KMS-11 (cell line): ENCODE results near the gene POU6F2.
"Not testable (repeated sequence)": the region's sequence is repeated elsewhere in the genome, so short reads cannot be mapped to it uniquely, and the experiment has no call there.

Experiments used
- H2AFZ ChIP-seq: fragments of 200-600 bp; sonication (generic); 2 replicates; pipeline ENCODE4 v1.6.1; 2016; ENCODE audit warnings: antibody characterized with exemption, mixed run types, low read depth
- H3K27ac ChIP-seq: fragments of 200-600 bp; sonication (generic); 2 replicates; pipeline ENCODE4 v1.6.1; 2016; ENCODE audit warnings: mild to moderate bottlenecking, mixed run types
- H3K27me3 ChIP-seq: fragments of 200-600 bp; sonication (generic); 2 replicates; pipeline ENCODE4 v1.6.1; 2017; ENCODE audit warnings: mild to moderate bottlenecking, low read depth, mixed run types, moderate library complexity; ENCODE audit not compliant: insufficient read depth
- H3K36me3 ChIP-seq: fragments of 200-600 bp; sonication (generic); 2 replicates; pipeline ENCODE4 v1.6.1; 2017; ENCODE audit warnings: mild to moderate bottlenecking, mixed run types; ENCODE audit not compliant: insufficient read depth
- H3K4me1 ChIP-seq: fragments of 200-600 bp; sonication (generic); 2 replicates; pipeline ENCODE4 v1.6.1; 2016; ENCODE audit warnings: mild to moderate bottlenecking, low read depth, mixed run types; ENCODE audit not compliant: poor library complexity, severe bottlenecking
- H3K4me2 ChIP-seq: fragments of 200-600 bp; sonication (generic); 2 replicates; pipeline ENCODE4 v1.7.0; 2016; ENCODE audit warnings: mild to moderate bottlenecking, mixed run types
- H3K4me3 ChIP-seq: fragments of 200-600 bp; sonication (generic); IDR thresholded peaks from 2 replicates; pipeline ENCODE4 v1.6.1; 2017; ENCODE audit warnings: low read depth, low read length, mixed read lengths; ENCODE audit not compliant: insufficient read depth
- H3K79me2 ChIP-seq: fragments of 200-600 bp; sonication (generic); 2 replicates; pipeline ENCODE4 v1.6.1; 2016; ENCODE audit warnings: low read depth, mixed run types; ENCODE audit not compliant: insufficient read depth
- H3K9ac ChIP-seq: fragments of 200-600 bp; sonication (generic); 2 replicates; pipeline ENCODE4 v1.6.1; 2016; ENCODE audit warnings: mild to moderate bottlenecking, mixed run types
- H4K20me1 ChIP-seq: fragments of 200-600 bp; sonication (generic); 2 replicates; pipeline ENCODE4 v1.6.1; 2016; ENCODE audit warnings: mild to moderate bottlenecking, mixed run types; ENCODE audit not compliant: insufficient read depth
- CTCF ChIP-seq: fragments of 200-600 bp; sonication (generic); conservative IDR thresholded peaks from 2 replicates; pipeline ENCODE4 v1.6.1; 2017; ENCODE audit warnings: low read depth, mild to moderate bottlenecking, antibody characterized with exemption, low read length, moderate library complexity, mixed read lengths

POU6F2 gene

GRCh38 chr7:39005036-39005435 lies 27.3 kb downstream of the POU6F2 start:
- Histone ChIP-seq H3K27ac (no peak overlapping the region), H3K4me1 (no peaks in the 10 kb centered on the region), H3K9ac (no peak overlapping the region), H2AFZ (no peak overlapping the region), H4K20me1 (no peaks in the 10 kb centered on the region), H3K79me2 (no peaks in the 10 kb centered on the region), H3K27me3 (no peaks in the 10 kb centered on the region), H3K4me3 (no peak overlapping the region), H3K4me2 (no peak overlapping the region), H3K36me3 (no peaks in the 10 kb centered on the region)
- no peak for TF ChIP-seq CTCF

- no peaks in the 10 kb centered on the region for H3K36me3 ChIP-seq
- no peaks in the 10 kb centered on the region for H4K20me1 ChIP-seq
- H3K27me3 ChIP-seq, result no peaks in the 10 kb centered on the region
- no peak overlapping the region for H3K4me2 ChIP-seq
- no peaks in the 10 kb centered on the region for H3K79me2 ChIP-seq
- TF ChIP-seq CTCF, result no peak
- H3K27ac ChIP-seq, result no peak overlapping the region
- H2AFZ ChIP-seq, result no peak overlapping the region
- H3K4me1 ChIP-seq, result no peaks in the 10 kb centered on the region
- H3K9ac ChIP-seq, result no peak overlapping the region
- no peak overlapping the region for H3K4me3 ChIP-seq
These were observed 27.8 kb downstream of the POU6F2 start for GRCh38 chr7:39005461-39005860.

GRCh38 chr7:39013049-39013939 lies 35.6 kb downstream of the POU6F2 start:
- not testable (repeated sequence) for H4K20me1 ChIP-seq, H3K4me1 ChIP-seq, H3K36me3 ChIP-seq, H3K4me2 ChIP-seq, H2AFZ ChIP-seq, H3K27ac ChIP-seq, H3K79me2 ChIP-seq, H3K4me3 ChIP-seq, H3K9ac ChIP-seq, H3K27me3 ChIP-seq

GRCh38 chr7:39016609-39017008 lies 38.9 kb downstream of the POU6F2 start:
- no peak for TF ChIP-seq CTCF
- no peak overlapping the region for H2AFZ ChIP-seq
- no peak overlapping the region for H3K27ac ChIP-seq

GRCh38 chr7:39017369-39017915 lies 39.7 kb downstream of the POU6F2 start:
- H3K4me3 ChIP-seq, result no peak overlapping the region
- no peaks in the 10 kb centered on the region for H3K36me3 ChIP-seq
- no peak overlapping the region for H3K4me2 ChIP-seq
- H2AFZ ChIP-seq, result no peak overlapping the region
- H3K4me1 ChIP-seq, result no peaks in the 10 kb centered on the region
- no peaks in the 10 kb centered on the region for H3K79me2 ChIP-seq
- H3K27ac ChIP-seq, result no peak overlapping the region
- H4K20me1 ChIP-seq, result no peaks in the 10 kb centered on the region
- no peak overlapping the region for H3K9ac ChIP-seq
- H3K27me3 ChIP-seq, result no peaks in the 10 kb centered on the region
- TF ChIP-seq CTCF, result no peak

More at GRCh38 chr7:39016609-39017008, 38.9 kb downstream of the POU6F2 start:
- H3K4me1 ChIP-seq, result no peaks in the 10 kb centered on the region
- H3K4me3 ChIP-seq, result no peak overlapping the region
- H3K4me2 ChIP-seq, result no peak overlapping the region
- no peaks in the 10 kb centered on the region for H4K20me1 ChIP-seq
- H3K27me3 ChIP-seq, result no peaks in the 10 kb centered on the region
- H3K9ac ChIP-seq, result no peak overlapping the region
- H3K79me2 ChIP-seq, result no peaks in the 10 kb centered on the region
- H3K36me3 ChIP-seq, result no peaks in the 10 kb centered on the region
